Gastrocnemius medialis (tissue), 4 donors: ENCODE measurements around the gene DCBLD2. TPM values are rescaled to one million over a fixed set of nuclear protein-coding genes. Genes with fewer than 3 reads are reported as not detected.

Source experiments
- ATAC-seq, 2 donors: fragments of 150-250 bp; one replicate each; pipeline ENCODE4 v1.9.1; 2016
- DNase-seq, 2 donors: peaks; one replicate each; pipeline ENCODE4 v3.0.0-alpha.2; 2019
- H3K27ac ChIP-seq, 4 donors: fragments of 200-600 bp; sonication (generic); 1 replicate in 1 of 4; 2 replicates in 3 of 4; pipeline ENCODE4 v1.5.1; 2016 to 2018; ENCODE audit warnings: mild to moderate bottlenecking in 2 of 4, moderate library complexity in 1 of 4
- H3K27me3 ChIP-seq, 3 donors: fragments of 200-600 bp; sonication (generic) in 2 of 3; 1 replicate in 1 of 3; 2 replicates in 2 of 3; pipeline versions ENCODE4 v1.5.1 to v1.6.0; 2016 to 2019; ENCODE audit warnings: mild to moderate bottlenecking in 1 of 3, moderate library complexity in 1 of 3
- H3K36me3 ChIP-seq, 2 donors: fragments of 200-600 bp; sonication (generic) in 1 of 2; one replicate each; pipeline ENCODE4 v1.5.1; 2017 to 2018
- H3K4me1 ChIP-seq, 2 donors: fragments of 200-600 bp; sonication (generic) in 1 of 2; one replicate each; pipeline ENCODE4 v1.5.1; 2016 to 2017; ENCODE audit warnings: mild to moderate bottlenecking in 2 of 2
- H3K4me3 ChIP-seq, 4 donors: fragments of 200-600 bp; sonication (generic) in 3 of 4; 1 replicate in 1 of 4; 2 replicates in 3 of 4; pipeline ENCODE4 v1.5.1; 2016 to 2019; ENCODE audit warnings: mild to moderate bottlenecking in 2 of 4
- H3K9me3 ChIP-seq, 3 donors: fragments of 200-600 bp; sonication (generic) in 2 of 3; 1 replicate in 1 of 3; 2 replicates in 2 of 3; pipeline ENCODE4 v1.5.1; 2016 to 2019
- POLR2A ChIP-seq, 2 donors: fragments of 450-650 bp; IDR thresholded peaks; one replicate each; pipeline ENCODE4 v1.6.1; 2017; ENCODE audit warnings: antibody characterized with exemption in 2 of 2, mild to moderate bottlenecking in 2 of 2, moderate library complexity in 2 of 2
- in situ Hi-C, 4 donors: fragments of 200-750 bp; cut with MboI; loops; one replicate each; pipeline versions ENCODE4 v1.15.0 to v1.8.0; 2017; ENCODE audit warnings: low sequenced_read_pairs in 4 of 4
- intact Hi-C: fragments of 100-400 bp; cut with DNase I; formaldehyde crosslinking; loops from one replicate; pipeline ENCODE4 v1.15.1; 2023; ENCODE audit warnings: low total_unique reads
- total RNA-seq, 4 donors: library from RNA; depleted of rRNA; stranded (reverse); fragments of >200 nt; gene quantifications; one replicate each; pipeline versions ENCODE4 v1.1.0 to v1.2.3, GENCODE V29; 2016
- TF ChIP-seq, protein P1 (sequence below), 5 experiments: fragments of 450-650 bp in 3 of 5; fragments of 200-600 bp in 2 of 5; sonication (generic) in 2 of 5; IDR thresholded peaks in 4 of 5; conservative IDR thresholded peaks in 1 of 5; 1 replicate in 4 of 5; 2 replicates in 1 of 5; pipeline ENCODE4 v1.5.1; 2016 to 2019; ENCODE audit warnings: antibody characterized with exemption in 5 of 5, mild to moderate bottlenecking in 3 of 5, moderate library complexity in 3 of 5

The DCBLD2 gene
- total RNA-seq, 4 donors from 2014 or later = 5.6 to 9.0 (median 6.7) TPM

DNA sequence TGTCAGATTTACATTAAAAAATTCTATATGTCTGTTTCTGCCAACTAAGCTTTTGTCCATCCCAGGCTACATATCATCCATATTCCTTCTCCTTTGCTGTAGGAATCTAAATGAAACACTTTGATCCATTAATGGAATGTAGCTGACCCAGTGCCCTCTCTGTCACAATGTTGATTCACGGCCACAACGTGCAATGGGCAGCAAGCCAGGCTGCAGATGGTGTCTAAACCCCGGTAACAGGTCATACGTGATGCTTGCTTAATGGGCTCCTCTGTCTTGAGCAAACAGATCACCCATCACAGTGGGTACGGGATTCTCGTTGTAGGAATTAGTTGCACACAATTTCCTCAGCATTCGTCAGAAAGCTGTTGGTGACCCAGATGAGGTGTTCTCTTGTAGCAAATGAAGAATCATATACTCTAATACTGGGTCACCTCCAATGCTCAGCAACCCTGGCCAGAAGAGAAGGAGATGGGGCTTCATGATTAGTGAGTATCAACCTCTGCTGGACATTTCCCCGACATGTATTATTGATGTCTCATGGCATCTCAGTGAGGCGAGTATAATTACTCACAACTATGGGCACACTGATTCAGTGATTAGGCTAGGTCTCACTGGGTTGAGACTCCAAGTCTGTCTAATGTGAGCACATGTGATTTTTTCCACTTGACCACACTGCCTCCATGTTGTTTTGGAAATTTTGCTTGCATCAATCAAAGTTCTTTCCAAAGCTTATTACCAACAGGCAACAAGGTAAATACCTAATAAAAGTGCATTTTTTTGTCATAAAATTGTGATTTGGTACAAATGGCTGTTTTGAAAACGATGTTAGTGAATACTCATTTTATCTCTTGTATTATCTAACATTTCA, 12.9 kb upstream of the DCBLD2 start:
- H3K27me3 ChIP-seq = no peaks in the 10 kb centered on the region
- in situ Hi-C loops = no loop called here
- intact Hi-C loops = no loop called here
- no peak overlapping the region for H3K27ac ChIP-seq
- TF ChIP-seq, protein P1, sequence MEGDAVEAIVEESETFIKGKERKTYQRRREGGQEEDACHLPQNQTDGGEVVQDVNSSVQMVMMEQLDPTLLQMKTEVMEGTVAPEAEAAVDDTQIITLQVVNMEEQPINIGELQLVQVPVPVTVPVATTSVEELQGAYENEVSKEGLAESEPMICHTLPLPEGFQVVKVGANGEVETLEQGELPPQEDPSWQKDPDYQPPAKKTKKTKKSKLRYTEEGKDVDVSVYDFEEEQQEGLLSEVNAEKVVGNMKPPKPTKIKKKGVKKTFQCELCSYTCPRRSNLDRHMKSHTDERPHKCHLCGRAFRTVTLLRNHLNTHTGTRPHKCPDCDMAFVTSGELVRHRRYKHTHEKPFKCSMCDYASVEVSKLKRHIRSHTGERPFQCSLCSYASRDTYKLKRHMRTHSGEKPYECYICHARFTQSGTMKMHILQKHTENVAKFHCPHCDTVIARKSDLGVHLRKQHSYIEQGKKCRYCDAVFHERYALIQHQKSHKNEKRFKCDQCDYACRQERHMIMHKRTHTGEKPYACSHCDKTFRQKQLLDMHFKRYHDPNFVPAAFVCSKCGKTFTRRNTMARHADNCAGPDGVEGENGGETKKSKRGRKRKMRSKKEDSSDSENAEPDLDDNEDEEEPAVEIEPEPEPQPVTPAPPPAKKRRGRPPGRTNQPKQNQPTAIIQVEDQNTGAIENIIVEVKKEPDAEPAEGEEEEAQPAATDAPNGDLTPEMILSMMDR (IDR thresholded peaks at IDR 0.05 in 4 of 5, conservative IDR thresholded peaks at IDR 0.05 in 1 of 5) = no peak
- no peak for TF ChIP-seq POLR2A (IDR thresholded peaks at IDR 0.05)
- H3K36me3 ChIP-seq = no peaks in the 10 kb centered on the region
- no peak for ATAC-seq
- H3K4me1 ChIP-seq = no peaks in the 10 kb centered on the region
- H3K9me3 ChIP-seq = no peaks in the 10 kb centered on the region
- DNase-seq = no peak
- H3K4me3 ChIP-seq = no peak overlapping the region

DNA sequence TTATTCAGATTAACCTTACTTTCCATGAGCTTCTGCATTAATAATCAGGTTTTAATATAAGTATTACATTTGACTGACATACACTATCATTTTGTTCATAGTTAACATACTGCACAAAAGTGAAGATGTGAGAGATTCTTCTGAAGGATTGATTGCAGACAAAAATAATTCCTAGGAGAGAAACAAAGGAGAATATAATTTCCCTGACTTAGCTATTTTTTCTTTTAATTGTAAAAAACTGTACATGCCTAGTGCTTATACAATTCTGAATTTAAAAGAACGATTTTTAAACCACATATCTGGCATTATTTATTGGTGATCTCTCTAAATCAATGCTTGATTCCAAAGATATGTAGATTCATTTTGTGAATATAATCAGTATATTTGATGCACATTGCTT, 11.0 kb upstream of the DCBLD2 start:
- in situ Hi-C loops (no loop called here), intact Hi-C loops (no loop called here)
- no peaks in the 10 kb centered on the region for H3K36me3 ChIP-seq
- H3K27me3 ChIP-seq = no peaks in the 10 kb centered on the region
- no peak overlapping the region for H3K4me3 ChIP-seq
- ATAC-seq = no peak
- H3K27ac ChIP-seq = no peak overlapping the region
- no peaks in the 10 kb centered on the region for H3K9me3 ChIP-seq
- DNase-seq = no peak
- TF ChIP-seq POLR2A (IDR thresholded peaks at IDR 0.05) = no peak
- TF ChIP-seq, protein P1 (IDR thresholded peaks at IDR 0.05 in 4 of 5, conservative IDR thresholded peaks at IDR 0.05 in 1 of 5) = no peak
- no peaks in the 10 kb centered on the region for H3K4me1 ChIP-seq

DNA sequence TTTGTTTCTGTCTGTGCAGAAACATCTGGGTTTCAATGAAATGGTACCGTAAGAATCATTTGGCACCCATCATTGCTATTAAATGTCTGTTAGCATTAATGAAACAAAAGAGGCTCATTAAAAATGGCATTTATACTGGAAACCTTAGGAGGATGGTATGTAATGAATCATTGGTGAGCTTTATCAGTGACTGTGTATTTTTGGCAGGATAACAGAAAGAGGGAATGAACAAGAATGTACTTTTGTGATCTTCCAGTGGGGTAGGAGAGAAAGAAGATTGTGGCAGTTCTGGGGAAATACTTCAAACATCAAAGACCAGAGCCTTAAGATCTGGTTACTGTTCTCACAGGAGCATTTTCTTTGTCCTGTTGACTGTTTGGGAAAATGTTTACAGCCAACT, 4.7 kb upstream of the DCBLD2 start:
- Histone ChIP-seq H3K4me3 (no peak overlapping the region), H3K27me3 (no peaks in the 10 kb centered on the region), H3K9me3 (no peaks in the 10 kb centered on the region), H3K4me1 (peaks cover 4 to 5% of the 10 kb centered on the region in 2 donors), H3K36me3 (no peaks in the 10 kb centered on the region), H3K27ac (no peak overlapping the region)
- in situ Hi-C loops (no loop called here), intact Hi-C loops (no loop called here)
- TF ChIP-seq POLR2A (IDR thresholded peaks at IDR 0.05) = no peak
- TF ChIP-seq, protein P1 (IDR thresholded peaks at IDR 0.05 in 4 of 5, conservative IDR thresholded peaks at IDR 0.05 in 1 of 5) = no peak
- ATAC-seq (no peak), DNase-seq (no peak)

DNA sequence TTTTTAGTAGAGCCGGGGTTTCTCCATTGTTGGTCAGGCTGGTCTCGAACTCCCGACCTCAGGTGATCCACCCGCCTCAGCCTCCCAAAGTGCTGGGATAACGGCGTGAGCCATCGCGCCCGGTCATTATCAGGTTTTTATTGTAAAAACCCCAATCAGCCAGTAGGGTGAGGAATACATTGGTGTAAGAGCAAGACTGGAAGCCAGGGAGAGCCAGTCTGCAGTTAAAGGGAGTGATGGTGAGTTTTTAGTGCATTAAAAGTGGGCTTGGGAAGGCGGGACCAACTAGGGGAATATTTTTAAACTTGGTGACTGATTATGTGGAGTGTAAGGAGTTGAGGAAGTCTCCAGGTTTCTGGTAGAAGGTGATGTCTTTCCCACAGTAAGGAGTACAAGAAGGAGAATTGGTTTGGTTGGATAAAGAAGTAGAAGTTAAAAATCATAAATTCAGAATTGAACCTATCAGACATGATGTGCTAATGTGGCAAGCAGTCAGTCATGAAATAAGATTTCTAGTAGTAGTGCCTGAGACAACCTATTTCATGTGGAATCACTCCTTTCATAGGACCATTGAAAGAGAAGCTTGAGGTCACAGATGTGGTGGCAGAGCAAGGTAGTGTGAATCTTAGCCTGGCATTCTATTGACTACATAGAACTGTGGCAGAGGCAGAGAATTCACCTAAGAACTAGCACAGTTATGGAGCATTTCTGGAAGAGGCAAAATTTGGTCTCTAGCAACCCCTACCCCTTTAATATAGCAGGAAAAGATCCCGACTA, 2.4 kb upstream of the DCBLD2 start:
- in situ Hi-C loops = no loop called here
- peaks cover 4 to 15% of the 10 kb centered on the region in 2 donors for H3K4me1 ChIP-seq
- intact Hi-C loops = loop anchor here (5.0 kb wide), 3 partner anchors 87 to 312 kb away; partner anchors contain the start of gene CPOX
- H3K4me3 ChIP-seq = no peak overlapping the region
- no peaks in the 10 kb centered on the region for H3K9me3 ChIP-seq
- no peak for TF ChIP-seq POLR2A (IDR thresholded peaks at IDR 0.05)
- TF ChIP-seq, protein P1 (IDR thresholded peaks at IDR 0.05 in 4 of 5, conservative IDR thresholded peaks at IDR 0.05 in 1 of 5) = no peak
- no peaks in the 10 kb centered on the region for H3K36me3 ChIP-seq
- no peak for DNase-seq
- no peak overlapping the region for H3K27ac ChIP-seq
- H3K27me3 ChIP-seq = no peaks in the 10 kb centered on the region
- ATAC-seq = no peak
